Measurements from ENCODE around the gene NLRP3.
"Not testable (repeated sequence)": the region's sequence is repeated elsewhere in the genome, so short reads cannot be mapped to it uniquely, and the experiment has no call there.

Gene NLRP3

DNA sequence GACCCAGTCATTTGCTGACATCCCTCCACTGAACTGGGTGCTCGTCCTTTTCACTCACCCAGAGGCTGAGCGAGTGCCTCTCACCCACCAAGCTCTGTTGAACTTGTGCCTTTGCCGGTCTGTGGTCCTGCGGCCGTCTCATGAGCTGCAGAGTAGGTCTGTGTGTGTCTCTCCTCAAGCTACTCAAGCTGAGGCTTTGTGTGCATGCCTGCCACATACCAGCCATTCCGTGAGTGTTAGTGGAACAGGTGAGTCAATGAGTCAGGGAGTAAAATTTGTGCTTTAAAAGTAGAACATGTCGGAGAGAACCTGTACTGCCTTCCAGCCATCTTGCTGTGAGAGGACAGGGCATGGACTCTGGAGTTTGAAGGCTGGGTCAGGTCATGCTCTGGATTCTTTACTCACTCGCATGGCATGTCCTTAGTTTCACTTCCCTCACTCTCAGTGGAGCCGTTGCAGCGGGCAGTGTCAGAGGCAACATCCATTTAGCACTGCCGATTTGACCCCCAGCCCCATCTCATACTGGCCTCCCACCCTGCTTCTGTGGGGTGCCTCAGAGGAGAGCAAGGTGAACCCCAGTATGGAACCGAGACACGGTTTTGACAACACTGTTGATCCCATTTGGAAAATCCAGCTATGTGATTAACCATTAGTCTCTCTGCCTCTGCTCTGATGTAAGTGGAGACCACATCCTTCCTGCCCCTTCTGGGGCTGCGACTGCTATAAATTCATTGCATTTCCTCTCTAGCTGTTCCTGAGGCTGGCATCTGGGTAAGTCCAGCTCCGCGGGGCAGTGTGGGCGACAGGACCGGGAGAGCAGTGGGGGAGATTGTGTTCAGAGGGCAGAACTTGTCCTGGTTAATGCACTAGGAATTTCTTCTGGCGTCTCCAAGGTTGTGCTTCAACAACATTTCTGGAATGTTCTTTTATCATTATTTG is at the start of gene NLRP3:
NLRP3 (plus strand) TSS at position 751 of the 939 bp plus-strand sequence. CDS start 2,628 bp downstream, outside the sequence.
- peak; percentile 62 for DNase-seq

DNA sequence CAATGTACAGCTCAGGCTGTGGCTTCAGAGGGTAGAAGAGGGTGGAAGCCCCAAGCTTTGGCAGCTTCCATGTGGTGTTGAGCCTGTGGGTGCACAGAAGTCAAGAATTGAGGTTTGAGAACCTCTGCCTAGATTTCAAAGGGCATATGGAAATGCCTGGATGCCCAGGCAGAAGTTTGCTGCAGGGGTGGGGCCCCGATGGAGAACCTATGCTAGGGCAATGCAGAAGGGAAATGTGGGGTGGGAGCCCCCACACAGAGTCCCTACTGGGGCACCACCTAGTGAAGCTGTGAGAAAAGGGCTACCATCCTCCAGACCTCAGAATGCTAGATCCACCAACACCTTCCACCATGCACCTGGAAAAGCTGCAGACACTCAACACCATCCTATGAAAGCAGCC is 49.6 kb upstream of the NLRP3 start:
- DNase-seq: not testable (repeated sequence)

GRCh38 chr1:247366926-247367645 is 48.9 kb upstream of the NLRP3 start:
- no peak for DNase-seq

DNA sequence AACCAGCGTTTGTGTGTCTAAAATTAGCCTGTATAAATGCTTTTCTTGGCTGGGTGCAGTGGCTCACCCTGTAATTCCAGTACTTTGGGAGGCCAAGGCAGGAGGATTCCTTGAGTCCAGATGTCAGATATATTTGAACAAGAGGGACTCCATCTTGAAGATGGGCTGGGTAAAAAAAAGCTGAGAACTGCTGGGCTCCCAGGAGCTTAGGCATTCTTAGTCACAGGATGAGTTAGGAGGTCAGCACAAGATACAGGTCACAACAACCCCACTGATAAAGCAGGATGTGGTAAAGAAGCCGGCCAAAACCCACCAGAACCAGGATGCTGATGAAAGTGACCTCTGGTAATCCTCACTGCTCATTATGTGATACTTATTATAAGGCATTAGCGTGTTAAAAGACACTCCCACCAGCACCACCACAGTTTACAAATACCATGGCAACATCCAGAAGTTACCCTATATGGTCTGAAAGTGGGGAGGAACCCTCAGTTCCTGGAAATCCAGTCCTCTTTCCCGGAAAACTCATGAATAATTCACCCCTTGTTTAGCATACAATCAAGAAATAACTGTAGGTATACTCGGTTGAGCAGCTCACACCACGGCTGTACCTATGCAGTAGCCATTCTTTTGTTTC is 48.1 kb upstream of the NLRP3 start:
- DNase-seq: no peak

GRCh38 chr1:247368490-247369145 is 47.4 kb upstream of the NLRP3 start:
- no peak for DNase-seq

DNA sequence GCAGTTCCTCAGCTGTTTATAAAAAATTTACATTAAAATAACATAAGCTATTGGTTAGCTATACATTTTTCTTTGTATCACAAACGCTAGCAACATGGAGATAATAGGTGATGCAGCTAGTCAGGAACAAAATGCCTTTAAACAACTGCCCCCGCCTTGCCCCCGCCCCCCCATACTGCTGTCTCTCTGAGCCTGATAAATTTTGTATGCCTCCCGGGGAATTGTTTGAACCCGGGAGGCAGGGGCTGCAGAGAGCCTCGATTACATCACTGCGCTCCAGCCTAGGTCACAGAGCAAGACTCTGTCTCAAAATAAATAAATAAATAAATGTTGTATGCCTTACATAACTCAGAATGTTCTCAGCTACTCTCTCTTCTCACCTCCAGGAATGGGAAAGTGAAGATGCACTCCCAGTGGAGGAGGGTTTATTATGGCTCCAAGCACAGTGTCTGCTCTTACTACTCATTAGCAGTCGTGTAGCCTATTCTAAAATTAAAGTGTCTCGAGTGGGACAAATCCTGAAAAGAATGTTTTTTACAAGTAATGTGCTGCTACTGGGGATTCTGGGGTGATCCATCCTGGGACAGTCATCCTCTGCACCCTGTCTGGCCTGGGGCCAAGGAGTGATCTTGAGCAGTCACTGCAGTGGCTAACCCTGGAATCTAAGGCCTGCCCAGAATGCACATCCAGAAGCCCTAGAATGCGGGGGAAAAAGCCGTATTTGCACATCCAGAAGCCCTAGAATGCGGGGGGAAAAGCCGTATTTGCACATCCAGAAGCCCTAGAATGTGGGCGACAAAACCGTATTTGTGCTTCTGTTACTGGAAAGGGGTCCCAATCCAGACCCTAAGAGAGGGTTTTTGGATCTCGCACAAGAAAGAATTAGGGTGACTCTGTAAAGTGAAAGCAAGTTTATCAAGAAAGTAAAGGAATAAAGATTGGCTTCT is 44.9 kb upstream of the NLRP3 start:
- no peak for DNase-seq

DNA sequence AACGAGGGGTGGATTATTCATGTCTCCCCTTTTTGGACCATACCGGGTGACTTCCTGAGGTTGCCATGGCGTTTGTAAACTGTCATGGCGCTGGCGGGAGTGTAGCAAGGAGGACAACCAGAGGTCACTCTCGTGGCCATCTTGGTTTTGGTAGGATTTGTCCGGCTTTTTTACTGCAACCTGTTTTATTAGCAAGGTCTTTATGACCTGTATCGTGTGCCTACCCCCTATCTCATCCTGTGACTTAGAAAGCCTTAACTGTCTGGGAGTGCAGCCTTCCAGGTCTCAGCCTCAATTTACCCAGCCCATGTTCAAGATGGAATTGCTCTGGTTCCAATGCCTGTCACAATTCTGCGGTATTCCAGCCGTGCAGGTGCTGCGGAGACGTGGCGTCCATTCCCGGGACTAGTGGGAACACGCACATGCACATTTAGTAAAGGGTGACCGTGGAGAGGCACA is 44.1 kb upstream of the NLRP3 start:
- DNase-seq: no peak

DNA sequence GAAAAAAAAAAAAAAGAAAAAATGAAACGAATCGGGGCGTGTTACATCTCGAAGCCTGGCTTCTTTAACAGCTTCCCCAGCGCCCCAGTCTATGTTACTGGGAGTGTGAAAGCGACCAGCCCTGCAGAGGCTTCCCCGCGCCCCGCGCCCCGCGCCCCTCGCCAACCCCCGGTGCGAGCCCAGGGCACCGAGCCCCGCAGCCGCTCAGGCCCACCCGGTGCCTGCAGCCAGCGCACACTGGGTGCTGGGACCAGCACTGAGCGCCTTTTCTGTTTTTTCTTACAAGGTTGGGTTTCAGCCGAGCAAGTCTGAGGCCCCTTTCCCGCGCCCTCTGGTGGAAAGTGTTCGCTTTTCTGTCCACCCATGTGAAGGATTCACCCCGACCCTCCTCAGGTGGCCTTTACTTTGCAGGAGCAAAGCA is 42.2 kb upstream of the NLRP3 start:
- peak; percentile 71 for DNase-seq

DNA sequence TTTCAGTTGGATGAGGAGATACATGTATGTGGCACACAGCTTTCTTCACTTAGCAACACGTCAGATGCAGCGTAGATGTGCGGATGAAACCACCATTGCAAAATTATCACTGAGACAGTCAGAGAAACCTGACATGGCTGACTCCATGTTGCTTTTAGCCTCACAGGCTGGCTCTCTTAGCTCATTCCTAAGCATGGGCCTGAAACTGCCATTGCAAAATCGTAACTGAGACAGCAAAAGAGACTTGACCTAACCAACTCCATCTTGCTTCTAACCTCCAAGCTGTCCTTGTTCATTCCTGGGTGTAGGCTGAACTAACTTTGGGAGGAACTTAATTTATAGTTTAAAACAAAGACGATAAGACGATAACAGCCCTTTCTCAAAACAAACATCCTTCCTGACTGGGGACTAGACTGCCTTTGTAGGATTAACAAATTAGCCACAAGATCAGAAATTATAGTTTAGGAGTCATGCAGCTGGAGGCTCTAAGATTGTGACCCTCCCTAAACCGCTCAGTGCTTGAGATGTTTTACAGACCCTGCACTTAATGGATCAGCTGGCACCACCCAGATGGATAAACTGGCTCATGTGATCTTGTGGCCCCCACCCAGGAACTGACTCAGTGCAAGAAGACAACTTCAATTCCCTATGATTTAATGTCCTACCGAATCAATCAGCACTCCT is 41.2 kb upstream of the NLRP3 start:
- DNase-seq: not testable (repeated sequence)

DNA sequence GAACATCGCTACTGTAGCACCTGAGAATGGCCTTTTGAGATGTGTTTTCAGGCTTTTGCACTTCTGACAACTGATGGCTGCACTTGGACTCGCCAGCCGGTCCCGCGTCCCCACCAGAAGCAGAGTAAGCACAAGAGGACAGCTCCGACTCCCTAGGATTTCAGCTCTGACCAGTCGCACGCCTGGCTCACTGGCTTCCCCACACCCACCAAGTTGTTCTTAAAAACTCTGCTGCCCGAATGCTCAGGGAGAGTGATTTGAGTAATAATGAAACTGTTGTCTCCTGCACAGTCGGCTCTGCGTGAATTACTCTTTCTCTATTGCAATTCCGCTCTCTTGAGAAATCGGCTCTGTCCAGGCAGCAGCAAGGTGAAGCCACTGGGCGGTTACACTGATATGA is 40.2 kb upstream of the NLRP3 start:
- no peak for DNase-seq

GRCh38 chr1:247376659-247377058 is 39.3 kb upstream of the NLRP3 start:
- DNase-seq: no peak

DNA sequence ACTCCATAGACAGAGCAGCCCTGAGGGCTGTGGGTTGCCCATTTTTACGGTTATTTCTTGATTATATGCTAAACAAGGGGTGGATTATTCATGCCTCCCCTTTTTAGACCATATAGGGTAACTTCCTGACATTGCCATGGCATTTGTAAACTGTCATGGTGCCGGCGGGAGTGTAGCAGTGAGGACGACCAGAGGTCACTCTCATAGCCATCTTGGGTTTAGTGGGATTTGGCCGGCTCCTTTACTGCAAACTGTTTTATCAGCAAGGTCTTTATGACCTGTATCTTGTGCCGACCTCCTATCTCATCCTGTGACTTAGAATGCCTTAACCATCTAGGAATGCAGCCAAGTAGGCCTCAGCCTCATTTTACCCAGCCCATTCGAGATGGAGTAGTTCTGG is 38.3 kb upstream of the NLRP3 start:
- not testable (repeated sequence) for DNase-seq

DNA sequence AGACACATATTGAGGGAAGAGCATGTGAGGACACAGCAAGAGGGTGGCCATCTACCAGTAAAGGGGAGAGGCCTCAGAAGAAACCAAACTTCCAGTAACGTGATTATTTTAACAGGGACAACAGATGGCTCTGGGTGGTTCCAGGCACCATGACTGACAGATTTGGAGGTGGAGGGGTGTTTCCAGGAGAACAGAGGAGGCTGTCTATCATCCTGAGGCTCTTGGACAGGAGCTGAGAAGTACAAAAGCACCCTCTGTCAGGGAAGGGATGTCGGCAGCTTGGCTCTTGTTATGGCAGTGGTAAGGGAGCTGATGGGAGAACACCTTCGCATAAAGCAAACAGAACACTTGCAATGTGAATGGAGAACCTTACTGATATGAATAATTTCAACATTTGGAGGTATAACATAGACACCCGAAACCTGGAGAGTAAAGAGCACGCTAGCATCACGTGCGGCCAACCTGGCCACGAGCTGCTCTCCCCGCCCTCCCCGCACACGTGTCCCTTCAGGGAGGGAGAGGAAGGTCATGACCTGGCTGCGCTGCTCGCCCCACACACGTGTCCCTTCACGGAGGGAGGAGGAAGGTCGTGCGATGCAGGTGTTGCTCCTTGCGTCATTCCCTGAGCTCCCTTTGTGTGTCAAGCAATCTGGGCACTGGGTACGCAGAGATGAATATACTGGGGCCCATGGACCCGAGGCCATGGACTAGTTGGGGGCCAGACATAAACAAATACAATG is 37.5 kb upstream of the NLRP3 start:
- DNase-seq: no peak

- DNase-seq: no peak
Measured at GRCh38 chr1:247385283-247385682, 30.7 kb upstream of the NLRP3 start.

DNA sequence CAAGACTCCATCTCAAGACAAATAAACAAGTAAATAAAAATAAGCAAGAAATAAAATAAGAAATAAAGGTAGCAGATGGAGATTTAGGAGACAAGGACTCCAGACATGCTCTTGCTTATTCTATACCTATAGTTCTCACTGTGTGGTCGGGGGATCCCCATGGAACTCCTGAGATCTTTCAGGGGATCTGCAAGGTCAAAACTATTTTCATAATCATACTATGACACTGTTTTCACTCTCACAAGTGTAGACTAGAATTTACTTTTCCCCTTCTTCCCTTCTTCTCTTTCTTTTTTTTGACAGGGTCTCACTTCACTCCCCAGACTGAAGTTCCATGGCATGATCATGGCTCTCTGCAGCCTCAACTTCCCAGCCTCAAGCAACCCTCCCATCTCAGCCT is 29.8 kb upstream of the NLRP3 start:
- no peak for DNase-seq

- no peak for DNase-seq
Measured at GRCh38 chr1:247386687-247387086, 29.3 kb upstream of the NLRP3 start.

GRCh38 chr1:247387096-247387495 is 28.9 kb upstream of the NLRP3 start:
- no peak for DNase-seq

- DNase-seq: no peak
Measured at GRCh38 chr1:247387565-247387964, 28.4 kb upstream of the NLRP3 start.

- peak; percentile 87 for DNase-seq
Measured at GRCh38 chr1:247390116-247390791, 25.7 kb upstream of the NLRP3 start.

GRCh38 chr1:247390996-247391395 is 25.0 kb upstream of the NLRP3 start:
- DNase-seq: no peak
